CD14-positive monocyte (primary cell): ENCODE measurements around the gene CYP19A1. TPM values are rescaled to one million over a fixed set of nuclear protein-coding genes. Genes with fewer than 3 reads are reported as not detected.

Experiments used
- DNase-seq, 3 donors: peaks; one replicate each; pipeline ENCODE4 v3.0.0-alpha.2; 2011 to 2022
- H2AFZ ChIP-seq: 2 replicates; pipeline ENCODE4 v1.6.0; 2012; ENCODE audit warnings: mild to moderate bottlenecking, low read depth, low read length, inconsistent platforms; ENCODE audit not compliant: insufficient read depth, poor library complexity, severe bottlenecking
- H3K27ac ChIP-seq, 2 donors: 1 replicate in 1 of 2; 2 replicates in 1 of 2; pipeline ENCODE4 v1.5.1; 2012 to 2013; ENCODE audit warnings: low read length in 2 of 2, control low read depth in 1 of 2, inconsistent platforms in 1 of 2, low read depth in 1 of 2, mild to moderate bottlenecking in 1 of 2
- H3K27me3 ChIP-seq, 2 donors: one replicate each; pipeline versions ENCODE4 v1.6.0 to v1.6.1; 2011 to 2013; ENCODE audit warnings: low read length in 2 of 2; ENCODE audit not compliant: control insufficient read depth in 2 of 2, insufficient read depth in 2 of 2
- H3K36me3 ChIP-seq, 2 donors: replicated peaks in 1 of 2; 1 replicate in 1 of 2; 2 replicates in 1 of 2; pipeline versions ENCODE4 v1.5.1 to v1.6.1; 2012 to 2013; ENCODE audit warnings: low read length in 2 of 2, control low read depth in 1 of 2, inconsistent platforms in 1 of 2, mild to moderate bottlenecking in 1 of 2; ENCODE audit not compliant: insufficient read depth in 2 of 2, control insufficient read depth in 1 of 2
- H3K4me1 ChIP-seq, 2 donors: 1 replicate in 1 of 2; 2 replicates in 1 of 2; pipeline versions ENCODE4 v1.5.1 to v1.6.1; 2012 to 2013; ENCODE audit warnings: low read length in 2 of 2, control low read depth in 1 of 2, inconsistent platforms in 1 of 2, mild to moderate bottlenecking in 1 of 2, moderate library complexity in 1 of 2; ENCODE audit not compliant: insufficient read depth in 2 of 2, control insufficient read depth in 1 of 2
- H3K4me2 ChIP-seq: replicated peaks from 2 replicates; pipeline ENCODE3; 2012; ENCODE audit warnings: low read length, moderate library complexity, mild to moderate bottlenecking; ENCODE audit not compliant: poor library complexity, severe bottlenecking; ENCODE audit errors: extremely low read depth
- H3K4me3 ChIP-seq, 3 experiments: fragments of 200-600 bp in 1 of 3; sonication (generic) in 1 of 3; replicated peaks in 1 of 3; 1 replicate in 2 of 3; 2 replicates in 1 of 3; pipeline ENCODE4 v1.5.1; 2011 to 2013; ENCODE audit warnings: low read length in 3 of 3, mild to moderate bottlenecking in 3 of 3, control low read depth in 2 of 3, low read depth in 2 of 3, inconsistent platforms in 1 of 3, moderate library complexity in 1 of 3
- H3K79me2 ChIP-seq: 2 replicates; pipeline ENCODE4 v1.6.0; 2012; ENCODE audit warnings: mild to moderate bottlenecking, control low read depth, inconsistent platforms, low read length, moderate library complexity; ENCODE audit not compliant: insufficient read depth
- H3K9ac ChIP-seq: 2 replicates; pipeline ENCODE4 v1.6.0; 2017; ENCODE audit warnings: low read length, mild to moderate bottlenecking; ENCODE audit not compliant: insufficient read depth, poor library complexity, severe bottlenecking
- H3K9me3 ChIP-seq, 2 donors: replicated peaks in 1 of 2; 1 replicate in 1 of 2; 2 replicates in 1 of 2; pipeline versions ENCODE4 v1.5.1 to v1.6.1; 2012 to 2013; ENCODE audit warnings: low read length in 2 of 2, control low read depth in 1 of 2; ENCODE audit not compliant: control insufficient read depth in 1 of 2, insufficient read depth in 1 of 2
- H4K20me1 ChIP-seq: 2 replicates; pipeline ENCODE4 v1.6.0; 2012; ENCODE audit warnings: mild to moderate bottlenecking, low read length, control low read depth, moderate library complexity; ENCODE audit not compliant: insufficient read depth
- H3K27ac Mint-ChIP-seq, 7 donors: one replicate each; pipeline ENCODE4 v1.8.0; 2020; ENCODE audit warnings: mild to moderate bottlenecking in 7 of 7, mixed read lengths in 7 of 7, moderate library complexity in 6 of 7, inconsistent platforms in 2 of 7
- H3K27me3 Mint-ChIP-seq, 3 donors: one replicate each; pipeline ENCODE4 v1.8.0; 2021 to 2022; ENCODE audit warnings: low read depth in 3 of 3, mild to moderate bottlenecking in 3 of 3, mixed read lengths in 3 of 3, moderate library complexity in 3 of 3, inconsistent platforms in 1 of 3
- H3K36me3 Mint-ChIP-seq, 2 donors: one replicate each; pipeline ENCODE4 v1.8.0; 2020; ENCODE audit warnings: mixed read lengths in 2 of 2, inconsistent platforms in 1 of 2, mild to moderate bottlenecking in 1 of 2
- H3K4me1 Mint-ChIP-seq: one replicate; pipeline ENCODE4 v1.8.0; 2020; ENCODE audit warnings: mild to moderate bottlenecking, mixed read lengths
- H3K4me3 Mint-ChIP-seq, 2 donors: one replicate each; pipeline ENCODE4 v1.8.0; 2020; ENCODE audit warnings: mild to moderate bottlenecking in 2 of 2, mixed read lengths in 2 of 2, moderate library complexity in 1 of 2
- H3K9me3 Mint-ChIP-seq, 7 donors: one replicate each; pipeline ENCODE4 v1.8.0; 2020 to 2022; ENCODE audit warnings: mixed read lengths in 7 of 7, mild to moderate bottlenecking in 6 of 7, moderate library complexity in 6 of 7, inconsistent platforms in 2 of 7
- CTCF ChIP-seq: fragments of 200-600 bp; IDR thresholded peaks from one replicate; pipeline ENCODE4 v1.8.0; 2022; ENCODE audit warnings: antibody characterized with exemption, mild to moderate bottlenecking
- WGBS: methylation state at CpG from one replicate; pipeline ENCODE4 v1.1.5; 2013; ENCODE audit warnings: missing lambda C conversion rate; ENCODE audit not compliant: insufficient coverage; 5-methylcytosine and 5-hydroxymethylcytosine counted together
- intact Hi-C, 2 donors: fragments of 100-400 bp; cut with micrococcal nuclease; formaldehyde crosslinking; loops; one replicate each; pipeline versions ENCODE4 v1.15.0 to v1.15.1; 2023
- polyA plus RNA-seq, 3 donors: library from polyadenylated mRNA; depleted of rRNA in 1 of 3; unstranded in 2 of 3; stranded (reverse) in 1 of 3; fragments of 300-500 nt in 2 of 3; fragments of >200 nt in 1 of 3; fragmentation: Illumina TruSeq in 2 of 3; gene quantifications; 1 replicate in 2 of 3; 2 replicates in 1 of 3; pipeline ENCODE4 v1.2.3, GENCODE V29; 2012 to 2021

CYP19A1 gene
- polyA plus RNA-seq, 3 donors: not detected

GRCh38 chr15:51265037-51265555 is 73.3 kb downstream of the CYP19A1 start:
- Histone ChIP-seq H3K4me3 (no peak overlapping the region), H3K4me1 (peaks cover 38 to 47% of the 10 kb centered on the region in 2 donors), H3K27ac (no peak overlapping the region), H3K27me3 (peaks cover 20% of the 10 kb centered on the region in 2 donors), H3K9ac (no peak overlapping the region), H3K79me2 (no peaks in the 10 kb centered on the region), H2AFZ (no peak overlapping the region), H3K36me3 (no peaks in the 10 kb centered on the region), H4K20me1 (no peaks in the 10 kb centered on the region), H3K9me3 (peaks cover 0 to 10% of the 10 kb centered on the region in 2 donors), H3K4me2 (no peak overlapping the region)
- no peak overlapping the region for H3K4me3 Mint-ChIP-seq
- H3K27me3 Mint-ChIP-seq: peaks cover 9 to 48% (median 24%) of the 10 kb centered on the region in 3 donors
- intact Hi-C loops: no loop called here
- no peak for TF ChIP-seq CTCF
- peaks cover 15% of the 10 kb centered on the region for H3K4me1 Mint-ChIP-seq
- no peaks in the 10 kb centered on the region for H3K36me3 Mint-ChIP-seq
- WGBS: 95% methylated on average over 3 of the region's 5 CpGs
- peak overlapping the region in 1 of 7 donors; percentile 73 for H3K27ac Mint-ChIP-seq
- no peak for DNase-seq
- peaks cover 0 to 13% (median 5%) of the 10 kb centered on the region in 7 donors for H3K9me3 Mint-ChIP-seq

GRCh38 chr15:51263726-51264125 is 74.7 kb downstream of the CYP19A1 start:
- Histone ChIP-seq H3K4me1 (peaks cover 38 to 47% of the 10 kb centered on the region in 2 donors), H3K27ac (no peak overlapping the region), H4K20me1 (no peaks in the 10 kb centered on the region), H3K9ac (no peak overlapping the region), H3K9me3 (peaks cover 0 to 10% of the 10 kb centered on the region in 2 donors), H2AFZ (no peak overlapping the region), H3K27me3 (peaks cover 18 to 20% of the 10 kb centered on the region in 2 donors), H3K79me2 (no peaks in the 10 kb centered on the region), H3K4me3 (no peak overlapping the region), H3K4me2 (no peak overlapping the region), H3K36me3 (no peaks in the 10 kb centered on the region)
- H3K27ac Mint-ChIP-seq: no peak overlapping the region
- peaks cover 0 to 13% (median 7%) of the 10 kb centered on the region in 7 donors for H3K9me3 Mint-ChIP-seq
- no peak overlapping the region for H3K4me3 Mint-ChIP-seq
- DNase-seq: no peak
- peaks cover 9 to 34% (median 20%) of the 10 kb centered on the region in 3 donors for H3K27me3 Mint-ChIP-seq
- intact Hi-C loops: no loop called here
- H3K4me1 Mint-ChIP-seq: peaks cover 15% of the 10 kb centered on the region
- H3K36me3 Mint-ChIP-seq: no peaks in the 10 kb centered on the region
- no peak for TF ChIP-seq CTCF
